Activated CD4-positive, alpha-beta T cell treated with anti-CD3 and anti-CD28 coated beads for 36 hours (primary cell): ENCODE measurements around the gene ARID5A. TPM values are rescaled to one million over a fixed set of nuclear protein-coding genes. Genes with fewer than 3 reads are reported as not detected.
A peak's percentile ranks its signal among the peaks of the same experiment; 100 is the strongest.

Experiments
- ATAC-seq: fragments of 200-7000 bp; cut with Tn5 transposase; one replicate; pipeline ENCODE4 v1.10.0; 2021; ENCODE audit warnings: mild to moderate bottlenecking, moderate library complexity
- CTCF ChIA-PET: fragments of 350-600 bp; sonication (Branson Sonifier 250); formaldehyde crosslinking; loops from one replicate; lab custom pipeline; 2021; ENCODE audit warnings: antibody characterized with exemption; lab: Charles Lee
- POLR2A ChIA-PET: fragments of 350-600 bp; sonication (Branson Sonifier 250); formaldehyde crosslinking; loops from one replicate; lab custom pipeline; 2021; ENCODE audit warnings: antibody characterized with exemption, inconsistent platforms; lab: Charles Lee
- DNase-seq: peaks from one replicate; pipeline ENCODE4 v3.0.0-alpha.2; 2020
- H3K27ac Mint-ChIP-seq: one replicate; pipeline ENCODE4 v1.8.0; 2021; ENCODE audit warnings: mixed read lengths
- H3K27me3 Mint-ChIP-seq: one replicate; pipeline ENCODE4 v1.8.0; 2021; ENCODE audit warnings: mixed read lengths
- H3K36me3 Mint-ChIP-seq: one replicate; pipeline ENCODE4 v1.8.0; 2021; ENCODE audit warnings: low read depth, mixed read lengths
- H3K4me1 Mint-ChIP-seq: one replicate; pipeline ENCODE4 v1.8.0; 2021; ENCODE audit warnings: mixed read lengths
- H3K4me3 Mint-ChIP-seq: one replicate; pipeline ENCODE4 v1.8.0; 2021; ENCODE audit warnings: mild to moderate bottlenecking, moderate library complexity, mixed read lengths
- H3K9me3 Mint-ChIP-seq: one replicate; pipeline ENCODE4 v1.8.0; 2021; ENCODE audit warnings: low read depth, mixed read lengths
- intact Hi-C, 2 experiments: fragments of 100-400 bp; cut with DNase I in 1 of 2; cut with micrococcal nuclease in 1 of 2; formaldehyde crosslinking; loops; one replicate each; pipeline versions ENCODE4 v1.14.2 to v1.15.1; 2022 to 2024; cut with DNase I, micrococcal nuclease
- total RNA-seq, 2 experiments: library from RNA; stranded (reverse); gene quantifications; one replicate each; pipeline ENCODE4 v1.2.3, GENCODE V29; 2021

ARID5A gene
- total RNA-seq, 2 experiments from 2014 or later, result 179 to 191 TPM

GRCh38 chr2:96520697-96521096 lies 15.9 kb upstream of the ARID5A start:
- intact Hi-C loops, result no loop called here
- H3K4me1 Mint-ChIP-seq, result peaks cover 32% of the 10 kb centered on the region
- H3K9me3 Mint-ChIP-seq, result peaks cover 11% of the 10 kb centered on the region

DNA sequence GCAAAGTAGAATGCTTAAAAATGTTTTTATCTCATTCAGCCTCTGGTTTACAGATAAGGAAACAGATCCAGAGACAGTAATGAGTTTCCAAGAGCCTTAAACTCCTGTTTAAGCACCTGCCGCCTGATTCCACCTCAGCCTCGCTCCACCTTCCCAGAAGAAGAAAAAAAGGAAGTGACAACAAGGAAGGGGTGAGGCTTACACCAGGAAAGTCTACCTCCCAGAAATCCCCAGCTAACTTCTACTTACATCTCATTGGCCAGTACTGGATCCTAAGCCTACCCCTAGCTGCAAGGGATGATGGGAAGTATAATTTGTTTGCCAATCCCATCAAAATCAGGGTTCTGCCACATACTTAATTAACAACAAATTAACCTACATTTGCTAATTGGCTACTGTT lies 15.3 kb upstream of the ARID5A start:
- no peak for ATAC-seq
- ChIA-PET POLR2A (no interaction called here), CTCF (interaction anchor here (0.6 to 2.8 kb wide), 5 partner anchors 10 to 114 kb away, joined by 3 to 11 read pairs (median 3); no protein-coding TSS in a partner anchor)
- H3K36me3 Mint-ChIP-seq, result peaks cover 4% of the 10 kb centered on the region
- peaks cover 38% of the 10 kb centered on the region for H3K4me1 Mint-ChIP-seq
- H3K27ac Mint-ChIP-seq, result no peak overlapping the region
- H3K9me3 Mint-ChIP-seq, result peaks cover 8% of the 10 kb centered on the region
- peaks cover 2% of the 10 kb centered on the region for H3K27me3 Mint-ChIP-seq
- intact Hi-C loops, result no loop called here
- no peak for DNase-seq
- no peak overlapping the region for H3K4me3 Mint-ChIP-seq

More at GRCh38 chr2:96520697-96521096, 15.9 kb upstream of the ARID5A start:
- ChIA-PET POLR2A (no interaction called here), CTCF (interaction anchor here (0.7 to 1.4 kb wide), 3 partner anchors 15 to 113 kb away, joined by 3 to 5 read pairs (median 3); partner anchors contain the start of gene NEURL3)
- DNase-seq, result no peak
- ATAC-seq, result no peak
- Mint-ChIP-seq H3K36me3 (peaks cover 4% of the 10 kb centered on the region), H3K27me3 (no peaks in the 10 kb centered on the region), H3K27ac (no peak overlapping the region), H3K4me3 (no peak overlapping the region)

- H3K9me3 Mint-ChIP-seq, result no peaks in the 10 kb centered on the region
- H3K4me1 Mint-ChIP-seq, result peaks cover 45% of the 10 kb centered on the region
- peak overlapping the region; percentile 10 for H3K27ac Mint-ChIP-seq
- H3K4me3 Mint-ChIP-seq, result no peak overlapping the region
- peaks cover 2% of the 10 kb centered on the region for H3K27me3 Mint-ChIP-seq
- intact Hi-C loops, result no loop called here
- H3K36me3 Mint-ChIP-seq, result no peaks in the 10 kb centered on the region
- POLR2A ChIA-PET, result no interaction called here
- DNase-seq (no peak), ATAC-seq (no peak)
- CTCF ChIA-PET, result interaction anchor here (0.6 to 2.8 kb wide), 3 partner anchors 9 to 20 kb away, joined by 3 to 11 read pairs (median 3); no protein-coding TSS in a partner anchor
Observed at GRCh38 chr2:96522304-96523203, 14.0 kb upstream of the ARID5A start.

DNA sequence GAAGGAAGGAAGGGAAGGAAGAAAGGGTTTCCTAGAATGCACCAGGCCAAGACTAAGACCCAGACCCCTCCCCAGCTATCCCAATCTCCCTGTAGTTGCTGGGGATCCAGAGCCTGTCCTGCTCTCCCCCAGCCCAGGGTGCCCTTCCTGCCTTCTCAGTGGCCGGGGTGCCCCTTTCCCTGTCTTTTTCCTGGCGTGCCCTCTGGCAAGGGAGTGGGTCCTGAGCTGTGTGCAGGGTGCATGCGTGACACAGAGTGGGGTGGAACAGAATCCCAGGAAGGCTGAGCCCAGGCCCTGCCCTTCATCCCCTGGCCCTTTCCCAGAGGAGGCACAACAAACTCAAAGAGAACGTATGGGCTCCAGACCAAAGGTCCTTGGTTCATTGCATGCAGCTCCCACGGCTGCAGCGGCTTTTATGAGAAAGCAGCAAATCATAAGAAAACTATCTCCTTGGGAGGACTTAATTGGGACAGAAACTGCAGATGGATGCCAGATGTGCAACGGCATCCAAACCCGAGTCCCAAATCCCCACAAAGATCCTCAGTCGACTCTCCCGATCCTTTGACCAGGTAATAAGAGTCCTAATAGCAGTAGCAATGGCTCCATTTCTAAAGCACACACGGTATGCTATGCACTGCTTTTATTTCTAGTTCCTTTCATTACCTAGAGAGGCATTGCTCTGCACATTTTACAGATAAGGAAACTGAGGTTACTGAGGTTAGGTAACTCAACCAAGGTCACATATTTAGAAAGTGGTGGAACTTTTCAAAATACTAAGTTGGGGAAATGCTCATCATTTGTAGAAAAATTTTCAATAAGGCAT lies 12.7 kb upstream of the ARID5A start:
- Mint-ChIP-seq H3K4me1 (peaks cover 57% of the 10 kb centered on the region), H3K27ac (peak overlapping the region; percentile 87), H3K27me3 (peaks cover 2% of the 10 kb centered on the region), H3K4me3 (peak overlapping the region; percentile 33), H3K9me3 (no peaks in the 10 kb centered on the region), H3K36me3 (no peaks in the 10 kb centered on the region)
- CTCF ChIA-PET, result interaction anchor here (0.7 to 2.8 kb wide), 5 partner anchors 13 to 117 kb away, joined by 3 to 11 read pairs (median 3); no protein-coding TSS in a partner anchor
- peak; percentile 5 for ATAC-seq
- POLR2A ChIA-PET, result interaction anchor here (1.0 kb wide), 1 partner anchor 13 kb away, joined by 3 read pairs; the partner anchor contains the start of gene ARID5A
- intact Hi-C loops, result loop anchor here (2.0 kb wide), 1 partner anchor 15 kb away; no protein-coding TSS in a partner anchor
- DNase-seq, result no peak

DNA sequence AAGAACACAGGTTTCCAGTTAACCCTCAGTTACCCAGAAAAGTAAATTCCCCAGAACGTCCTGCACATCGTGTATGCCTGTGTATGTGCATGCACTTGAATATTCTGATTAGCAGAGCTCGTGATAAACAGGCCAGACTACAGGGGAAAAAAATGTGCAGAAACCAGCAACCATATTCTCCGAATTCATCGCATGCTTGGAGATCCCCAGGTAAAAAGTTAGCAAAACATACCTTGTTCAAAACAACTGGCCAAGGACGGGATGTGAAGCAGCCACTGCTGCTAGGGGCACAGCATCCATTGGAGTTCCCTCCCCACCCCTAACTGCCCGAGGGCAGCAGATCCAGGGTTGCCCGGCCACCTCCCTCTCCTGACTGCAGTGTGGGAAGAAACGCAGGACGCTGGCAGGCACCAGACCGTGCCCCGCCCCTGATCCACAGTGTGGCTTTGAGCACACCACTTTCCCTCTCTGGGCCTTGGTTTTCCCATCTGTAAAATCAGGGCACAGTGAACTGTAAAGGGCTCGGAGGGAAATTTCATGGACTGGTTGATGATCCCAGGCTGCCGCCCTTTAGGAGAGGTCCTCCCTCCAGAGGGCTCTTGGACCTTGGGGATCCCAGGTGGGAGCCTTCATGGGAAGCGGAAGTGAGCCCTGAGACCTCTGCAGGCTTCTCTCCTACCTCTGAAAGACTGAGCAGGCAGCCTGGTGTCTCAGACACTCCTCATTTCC lies 11.9 kb upstream of the ARID5A start:
- peaks cover 65% of the 10 kb centered on the region for H3K4me1 Mint-ChIP-seq
- ATAC-seq, result peak; percentile 42

DNA sequence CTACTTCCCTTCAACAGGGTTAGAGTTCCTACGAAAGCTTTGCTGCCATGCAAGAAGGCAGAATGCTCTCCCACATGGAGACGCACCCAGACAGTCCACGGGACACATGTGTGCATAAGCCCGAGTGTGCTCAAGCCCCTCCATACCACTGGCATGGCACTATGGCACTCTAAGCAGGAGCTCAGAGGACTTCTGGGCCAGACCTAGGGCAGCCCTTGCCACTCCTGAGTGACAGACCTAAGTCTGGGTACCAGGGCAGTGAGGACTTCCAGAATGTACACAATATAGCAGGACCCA lies 11.4 kb upstream of the ARID5A start:
- no peaks in the 10 kb centered on the region for H3K9me3 Mint-ChIP-seq
- H3K27ac Mint-ChIP-seq, result peak overlapping the region; percentile 87
- POLR2A ChIA-PET, result interaction anchor here (1.5 to 6.2 kb wide), 2 partner anchors 12 to 14 kb away, joined by 3 to 144 read pairs; partner anchors contain the start of gene ARID5A
- DNase-seq (no peak), ATAC-seq (no peak)
- intact Hi-C loops, result loop anchor here (2.0 to 5.0 kb wide), 2 partner anchors 14 to 183 kb away; no protein-coding TSS in a partner anchor
- no peaks in the 10 kb centered on the region for H3K36me3 Mint-ChIP-seq
- H3K27me3 Mint-ChIP-seq, result peaks cover 2% of the 10 kb centered on the region
- CTCF ChIA-PET, result interaction anchor here (1.0 to 1.3 kb wide), 2 partner anchors 16 to 19 kb away, joined by 3 to 5 read pairs; no protein-coding TSS in a partner anchor
- peaks cover 70% of the 10 kb centered on the region for H3K4me1 Mint-ChIP-seq
- no peak overlapping the region for H3K4me3 Mint-ChIP-seq

More for the DNA sequence above, 11.9 kb upstream of the ARID5A start:
- no peaks in the 10 kb centered on the region for H3K36me3 Mint-ChIP-seq
- peaks cover 2% of the 10 kb centered on the region for H3K27me3 Mint-ChIP-seq
- no peaks in the 10 kb centered on the region for H3K9me3 Mint-ChIP-seq
- peak; percentile 39 for DNase-seq
- peak overlapping the region; percentile 87 for H3K27ac Mint-ChIP-seq
- POLR2A ChIA-PET, result interaction anchor here (1.0 kb wide), 1 partner anchor 12 kb away, joined by 3 read pairs; the partner anchor contains the start of gene ARID5A
- CTCF ChIA-PET, result interaction anchor here (1.3 kb wide), 1 partner anchor 19 kb away, joined by 5 read pairs; no protein-coding TSS in a partner anchor
- intact Hi-C loops, result loop anchor here (2.0 to 5.0 kb wide), 2 partner anchors 14 to 182 kb away; no protein-coding TSS in a partner anchor
- H3K4me3 Mint-ChIP-seq, result peak overlapping the region; percentile 33

- no peak for ATAC-seq
- CTCF ChIA-PET, result interaction anchor here (1.0 to 2.9 kb wide), 6 partner anchors 9 to 53 kb away, joined by 3 to 30 read pairs (median 4); partner anchors contain the start of gene ARID5A
- peaks cover 2% of the 10 kb centered on the region for H3K27me3 Mint-ChIP-seq
Observed at GRCh38 chr2:96526101-96526591, 10.4 kb upstream of the ARID5A start.

DNA sequence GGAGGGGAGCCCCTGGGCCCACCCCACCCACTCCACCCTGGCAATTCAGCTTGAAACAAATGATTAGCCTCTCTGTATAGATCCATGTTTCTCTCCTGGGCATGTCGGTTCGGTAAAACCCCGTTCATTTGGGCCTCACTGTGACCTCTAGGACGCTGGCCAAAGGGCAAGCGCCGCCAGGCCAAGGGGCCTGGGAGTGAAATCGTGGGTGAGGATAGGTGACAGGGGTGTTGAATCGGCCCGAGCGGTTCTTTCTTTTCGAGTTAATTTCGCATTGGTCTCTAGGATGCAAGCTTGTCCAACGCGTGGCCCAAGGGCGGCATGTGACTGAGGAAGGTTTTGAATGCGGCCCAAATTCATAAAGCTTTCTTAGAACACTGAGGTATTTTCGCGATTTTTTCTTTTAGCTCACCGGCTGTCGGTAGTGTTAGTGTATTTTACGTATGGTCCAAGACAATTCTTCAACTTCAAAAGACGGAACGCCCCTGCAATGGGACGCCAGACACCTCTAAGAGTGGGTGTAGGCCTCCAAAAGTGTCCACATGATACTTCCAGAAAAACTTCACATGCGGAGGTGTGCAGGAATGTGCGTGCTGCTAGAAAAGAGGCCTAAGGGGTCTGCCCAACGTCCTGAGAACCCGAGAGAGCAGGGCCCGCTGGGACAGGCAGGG lies 9.8 kb upstream of the ARID5A start:
- DNase-seq (no peak), ATAC-seq (no peak)
- H3K27me3 Mint-ChIP-seq, result peaks cover 2% of the 10 kb centered on the region
- no peaks in the 10 kb centered on the region for H3K36me3 Mint-ChIP-seq
- peak overlapping the region; percentile 89 for H3K27ac Mint-ChIP-seq
- intact Hi-C loops, result loop anchor here (1.0 to 5.0 kb wide), 2 partner anchors 40 to 184 kb away; no protein-coding TSS in a partner anchor
- peak overlapping the region; percentile 59 for H3K4me3 Mint-ChIP-seq
- ChIA-PET CTCF (interaction anchor here (0.6 to 2.9 kb wide), 5 partner anchors 9 to 162 kb away, joined by 3 to 30 read pairs (median 3); partner anchors contain the start of gene ARID5A), POLR2A (interaction anchor here (0.6 to 6.2 kb wide), 7 partner anchors 8 to 381 kb away, joined by 3 to 144 read pairs (median 4); partner anchors contain the start of gene ARID5A)
- H3K4me1 Mint-ChIP-seq, result peaks cover 81% of the 10 kb centered on the region
- H3K9me3 Mint-ChIP-seq, result no peaks in the 10 kb centered on the region

More at GRCh38 chr2:96526101-96526591, 10.4 kb upstream of the ARID5A start:
- Mint-ChIP-seq H3K4me3 (no peak overlapping the region), H3K27ac (peak overlapping the region; percentile 49), H3K4me1 (peaks cover 80% of the 10 kb centered on the region), H3K36me3 (no peaks in the 10 kb centered on the region), H3K9me3 (no peaks in the 10 kb centered on the region)
- DNase-seq, result no peak
- intact Hi-C loops, result loop anchor here in 1 of 2 experiments (5.0 kb wide), 1 partner anchor 184 kb away; no protein-coding TSS in a partner anchor
- POLR2A ChIA-PET, result interaction anchor here (1.1 to 6.2 kb wide), 4 partner anchors 8 to 28 kb away, joined by 3 to 144 read pairs (median 5); partner anchors contain the start of gene ARID5A

- DNase-seq (peak; percentile 87), ATAC-seq (no peak)
- H3K36me3 Mint-ChIP-seq, result no peaks in the 10 kb centered on the region
- POLR2A ChIA-PET, result interaction anchor here (0.6 to 6.2 kb wide), 7 partner anchors 9 to 382 kb away, joined by 3 to 144 read pairs (median 6); partner anchors contain the start of gene ARID5A
- peak overlapping the region; percentile 98 for H3K27ac Mint-ChIP-seq
- H3K4me3 Mint-ChIP-seq, result peak overlapping the region; percentile 76
- CTCF ChIA-PET, result interaction anchor here (0.6 to 2.9 kb wide), 10 partner anchors 11 to 236 kb away, joined by 3 to 30 read pairs (median 5); partner anchors contain the start of genes ARID5A and NCAPH
- peaks cover 2% of the 10 kb centered on the region for H3K27me3 Mint-ChIP-seq
- H3K9me3 Mint-ChIP-seq, result no peaks in the 10 kb centered on the region
- intact Hi-C loops, result loop anchor here (1.0 to 5.0 kb wide), 6 partner anchors 9 to 379 kb away; partner anchors contain the start of genes ARID5A (in 2 of the 2) and CNNM3 (in 1 of the 2)
- H3K4me1 Mint-ChIP-seq, result peaks cover 88% of the 10 kb centered on the region
Observed at GRCh38 chr2:96527286-96528005, 9.1 kb upstream of the ARID5A start.
